Upper lobe of left lung (tissue), 4 donors: Measurements from ENCODE around the gene PGBD5.

Experiments
- POLR2A ChIP-seq, 4 donors: fragments of 450-650 bp; IDR thresholded peaks; one replicate each; pipeline ENCODE4 v1.5.1; 2016 to 2017; ENCODE audit warnings: antibody characterized with exemption in 4 of 4, mild to moderate bottlenecking in 2 of 4
- TF ChIP-seq, protein P1 (sequence below), 6 experiments: fragments of 450-650 bp in 4 of 6; fragments of 200-600 bp in 2 of 6; sonication (generic) in 2 of 6; IDR thresholded peaks; one replicate each; pipeline ENCODE4 v1.5.1; 2016 to 2019; ENCODE audit warnings: antibody characterized with exemption in 6 of 6

- TF ChIP-seq, protein P1, sequence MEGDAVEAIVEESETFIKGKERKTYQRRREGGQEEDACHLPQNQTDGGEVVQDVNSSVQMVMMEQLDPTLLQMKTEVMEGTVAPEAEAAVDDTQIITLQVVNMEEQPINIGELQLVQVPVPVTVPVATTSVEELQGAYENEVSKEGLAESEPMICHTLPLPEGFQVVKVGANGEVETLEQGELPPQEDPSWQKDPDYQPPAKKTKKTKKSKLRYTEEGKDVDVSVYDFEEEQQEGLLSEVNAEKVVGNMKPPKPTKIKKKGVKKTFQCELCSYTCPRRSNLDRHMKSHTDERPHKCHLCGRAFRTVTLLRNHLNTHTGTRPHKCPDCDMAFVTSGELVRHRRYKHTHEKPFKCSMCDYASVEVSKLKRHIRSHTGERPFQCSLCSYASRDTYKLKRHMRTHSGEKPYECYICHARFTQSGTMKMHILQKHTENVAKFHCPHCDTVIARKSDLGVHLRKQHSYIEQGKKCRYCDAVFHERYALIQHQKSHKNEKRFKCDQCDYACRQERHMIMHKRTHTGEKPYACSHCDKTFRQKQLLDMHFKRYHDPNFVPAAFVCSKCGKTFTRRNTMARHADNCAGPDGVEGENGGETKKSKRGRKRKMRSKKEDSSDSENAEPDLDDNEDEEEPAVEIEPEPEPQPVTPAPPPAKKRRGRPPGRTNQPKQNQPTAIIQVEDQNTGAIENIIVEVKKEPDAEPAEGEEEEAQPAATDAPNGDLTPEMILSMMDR (IDR thresholded peaks at IDR 0.05) = no peak
- TF ChIP-seq POLR2A (IDR thresholded peaks at IDR 0.05) = no peak
Observed at GRCh38 chr1:230385158-230385450, 41.0 kb downstream of the PGBD5 start.
